ENCODE results near the gene LCOR. TPM values are rescaled to one million over a fixed set of nuclear protein-coding genes. Genes with fewer than 3 reads are reported as not detected.
A peak's percentile ranks its signal among the peaks of the same experiment; 100 is the strongest.

Gene LCOR
- total and polyA plus RNA-seq, 9 of the 15 experiments (the other 6 are each of a cell fraction or from before 2014, with no cell fraction given): 3.6 to 25.2 (median 14.4) TPM

- no peak for TF ChIP-seq NFIC (IDR thresholded peaks at IDR 0.05)
- TF ChIP-seq TCF7 (IDR thresholded peaks at IDR 0.05; ENCODE audit: borderline replicate concordance): no peak
- TF ChIP-seq ZC3H11A (IDR thresholded peaks at IDR 0.05; ENCODE audit: low read depth, low read length): no peak
- TF ChIP-seq ARID1B (IDR thresholded peaks at IDR 0.05): peak; percentile 81; the same call in 1 of the 2 replicates
- no peak for TF ChIP-seq MIER1 (IDR thresholded peaks at IDR 0.05; ENCODE audit: low read depth)
- TF ChIP-seq RBM25 (IDR thresholded peaks at IDR 0.05; ENCODE audit: low read depth, low read length, severe bottlenecking): no peak
- no peak for TF ChIP-seq BDP1 (IDR thresholded peaks at IDR 0.05; ENCODE audit: insufficient read depth, insufficient read length)
- peak; percentile 49; the same call in 1 of the 2 replicates for TF ChIP-seq GATAD2B (IDR thresholded peaks at IDR 0.05; ENCODE audit: borderline replicate concordance)
- TF ChIP-seq MYBL2 (IDR thresholded peaks at IDR 0.05; ENCODE audit: low read depth): no peak; the same call in 1 of the 2 replicates
- no peak for TF ChIP-seq MYBL2 (CRISPR knock-in tag; IDR thresholded peaks at IDR 0.05; ENCODE audit: borderline replicate concordance)
- peak; percentile 74 for TF ChIP-seq MEIS2 (IDR thresholded peaks at IDR 0.05; ENCODE audit: partially characterized antibody)
- TF ChIP-seq POLR2H (tag; IDR thresholded peaks at IDR 0.05; ENCODE audit: low read depth): peak; percentile 80
- TF ChIP-seq ZNF133 (CRISPR knock-in tag; IDR thresholded peaks at IDR 0.05): no peak
- TF ChIP-seq, protein P1, sequence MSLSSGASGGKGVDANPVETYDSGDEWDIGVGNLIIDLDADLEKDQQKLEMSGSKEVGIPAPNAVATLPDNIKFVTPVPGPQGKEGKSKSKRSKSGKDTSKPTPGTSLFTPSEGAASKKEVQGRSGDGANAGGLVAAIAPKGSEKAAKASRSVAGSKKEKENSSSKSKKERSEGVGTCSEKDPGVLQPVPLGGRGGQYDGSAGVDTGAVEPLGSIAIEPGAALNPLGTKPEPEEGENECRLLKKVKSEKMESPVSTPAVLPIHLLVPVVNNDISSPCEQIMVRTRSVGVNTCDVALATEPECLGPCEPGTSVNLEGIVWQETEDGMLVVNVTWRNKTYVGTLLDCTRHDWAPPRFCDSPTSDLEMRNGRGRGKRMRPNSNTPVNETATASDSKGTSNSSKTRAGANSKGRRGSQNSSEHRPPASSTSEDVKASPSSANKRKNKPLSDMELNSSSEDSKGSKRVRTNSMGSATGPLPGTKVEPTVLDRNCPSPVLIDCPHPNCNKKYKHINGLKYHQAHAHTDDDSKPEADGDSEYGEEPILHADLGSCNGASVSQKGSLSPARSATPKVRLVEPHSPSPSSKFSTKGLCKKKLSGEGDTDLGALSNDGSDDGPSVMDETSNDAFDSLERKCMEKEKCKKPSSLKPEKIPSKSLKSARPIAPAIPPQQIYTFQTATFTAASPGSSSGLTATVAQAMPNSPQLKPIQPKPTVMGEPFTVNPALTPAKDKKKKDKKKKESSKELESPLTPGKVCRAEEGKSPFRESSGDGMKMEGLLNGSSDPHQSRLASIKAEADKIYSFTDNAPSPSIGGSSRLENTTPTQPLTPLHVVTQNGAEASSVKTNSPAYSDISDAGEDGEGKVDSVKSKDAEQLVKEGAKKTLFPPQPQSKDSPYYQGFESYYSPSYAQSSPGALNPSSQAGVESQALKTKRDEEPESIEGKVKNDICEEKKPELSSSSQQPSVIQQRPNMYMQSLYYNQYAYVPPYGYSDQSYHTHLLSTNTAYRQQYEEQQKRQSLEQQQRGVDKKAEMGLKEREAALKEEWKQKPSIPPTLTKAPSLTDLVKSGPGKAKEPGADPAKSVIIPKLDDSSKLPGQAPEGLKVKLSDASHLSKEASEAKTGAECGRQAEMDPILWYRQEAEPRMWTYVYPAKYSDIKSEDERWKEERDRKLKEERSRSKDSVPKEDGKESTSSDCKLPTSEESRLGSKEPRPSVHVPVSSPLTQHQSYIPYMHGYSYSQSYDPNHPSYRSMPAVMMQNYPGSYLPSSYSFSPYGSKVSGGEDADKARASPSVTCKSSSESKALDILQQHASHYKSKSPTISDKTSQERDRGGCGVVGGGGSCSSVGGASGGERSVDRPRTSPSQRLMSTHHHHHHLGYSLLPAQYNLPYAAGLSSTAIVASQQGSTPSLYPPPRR (CRISPR knock-in tag; IDR thresholded peaks at IDR 0.05; ENCODE audit: borderline replicate concordance): no peak
- TF ChIP-seq NR2C1 (IDR thresholded peaks at IDR 0.05): no peak
- TF ChIP-seq NR2C1 (tag; IDR thresholded peaks at IDR 0.05): no peak
- TF ChIP-seq POU5F1 (IDR thresholded peaks at IDR 0.05; ENCODE audit: borderline replicate concordance, low read depth, low read length, partially characterized antibody): no peak
- no peak for TF ChIP-seq ZNF316 (IDR thresholded peaks at IDR 0.05)
- TF ChIP-seq CTBP1 (IDR thresholded peaks at IDR 0.05; ENCODE audit: borderline replicate concordance): no peak
- no peak for TF ChIP-seq PREB (CRISPR knock-in tag; IDR thresholded peaks at IDR 0.05)
- no peak for TF ChIP-seq SMARCE1 (IDR thresholded peaks at IDR 0.05)
- TF ChIP-seq SAP30 (IDR thresholded peaks at IDR 0.05; ENCODE audit: borderline replicate concordance, insufficient read depth, low read depth, low read length, poor library complexity, severe bottlenecking): no peak
- no peak for TF ChIP-seq ZNF212 (CRISPR knock-in tag; IDR thresholded peaks at IDR 0.05)
- peak; percentile 75 for TF ChIP-seq CXXC5 (CRISPR knock-in tag; IDR thresholded peaks at IDR 0.05)
Measured at GRCh38 chr10:96831867-96832720, at the start of gene LCOR (continued).
